ENCODE data around the gene MYO1C. TPM values are rescaled to one million over a fixed set of nuclear protein-coding genes. Genes with fewer than 3 reads are reported as not detected.

The MYO1C gene, protein sequence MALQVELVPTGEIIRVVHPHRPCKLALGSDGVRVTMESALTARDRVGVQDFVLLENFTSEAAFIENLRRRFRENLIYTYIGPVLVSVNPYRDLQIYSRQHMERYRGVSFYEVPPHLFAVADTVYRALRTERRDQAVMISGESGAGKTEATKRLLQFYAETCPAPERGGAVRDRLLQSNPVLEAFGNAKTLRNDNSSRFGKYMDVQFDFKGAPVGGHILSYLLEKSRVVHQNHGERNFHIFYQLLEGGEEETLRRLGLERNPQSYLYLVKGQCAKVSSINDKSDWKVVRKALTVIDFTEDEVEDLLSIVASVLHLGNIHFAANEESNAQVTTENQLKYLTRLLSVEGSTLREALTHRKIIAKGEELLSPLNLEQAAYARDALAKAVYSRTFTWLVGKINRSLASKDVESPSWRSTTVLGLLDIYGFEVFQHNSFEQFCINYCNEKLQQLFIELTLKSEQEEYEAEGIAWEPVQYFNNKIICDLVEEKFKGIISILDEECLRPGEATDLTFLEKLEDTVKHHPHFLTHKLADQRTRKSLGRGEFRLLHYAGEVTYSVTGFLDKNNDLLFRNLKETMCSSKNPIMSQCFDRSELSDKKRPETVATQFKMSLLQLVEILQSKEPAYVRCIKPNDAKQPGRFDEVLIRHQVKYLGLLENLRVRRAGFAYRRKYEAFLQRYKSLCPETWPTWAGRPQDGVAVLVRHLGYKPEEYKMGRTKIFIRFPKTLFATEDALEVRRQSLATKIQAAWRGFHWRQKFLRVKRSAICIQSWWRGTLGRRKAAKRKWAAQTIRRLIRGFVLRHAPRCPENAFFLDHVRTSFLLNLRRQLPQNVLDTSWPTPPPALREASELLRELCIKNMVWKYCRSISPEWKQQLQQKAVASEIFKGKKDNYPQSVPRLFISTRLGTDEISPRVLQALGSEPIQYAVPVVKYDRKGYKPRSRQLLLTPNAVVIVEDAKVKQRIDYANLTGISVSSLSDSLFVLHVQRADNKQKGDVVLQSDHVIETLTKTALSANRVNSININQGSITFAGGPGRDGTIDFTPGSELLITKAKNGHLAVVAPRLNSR
- total RNA-seq: 211 and 226 TPM in 2 replicates

DNA sequence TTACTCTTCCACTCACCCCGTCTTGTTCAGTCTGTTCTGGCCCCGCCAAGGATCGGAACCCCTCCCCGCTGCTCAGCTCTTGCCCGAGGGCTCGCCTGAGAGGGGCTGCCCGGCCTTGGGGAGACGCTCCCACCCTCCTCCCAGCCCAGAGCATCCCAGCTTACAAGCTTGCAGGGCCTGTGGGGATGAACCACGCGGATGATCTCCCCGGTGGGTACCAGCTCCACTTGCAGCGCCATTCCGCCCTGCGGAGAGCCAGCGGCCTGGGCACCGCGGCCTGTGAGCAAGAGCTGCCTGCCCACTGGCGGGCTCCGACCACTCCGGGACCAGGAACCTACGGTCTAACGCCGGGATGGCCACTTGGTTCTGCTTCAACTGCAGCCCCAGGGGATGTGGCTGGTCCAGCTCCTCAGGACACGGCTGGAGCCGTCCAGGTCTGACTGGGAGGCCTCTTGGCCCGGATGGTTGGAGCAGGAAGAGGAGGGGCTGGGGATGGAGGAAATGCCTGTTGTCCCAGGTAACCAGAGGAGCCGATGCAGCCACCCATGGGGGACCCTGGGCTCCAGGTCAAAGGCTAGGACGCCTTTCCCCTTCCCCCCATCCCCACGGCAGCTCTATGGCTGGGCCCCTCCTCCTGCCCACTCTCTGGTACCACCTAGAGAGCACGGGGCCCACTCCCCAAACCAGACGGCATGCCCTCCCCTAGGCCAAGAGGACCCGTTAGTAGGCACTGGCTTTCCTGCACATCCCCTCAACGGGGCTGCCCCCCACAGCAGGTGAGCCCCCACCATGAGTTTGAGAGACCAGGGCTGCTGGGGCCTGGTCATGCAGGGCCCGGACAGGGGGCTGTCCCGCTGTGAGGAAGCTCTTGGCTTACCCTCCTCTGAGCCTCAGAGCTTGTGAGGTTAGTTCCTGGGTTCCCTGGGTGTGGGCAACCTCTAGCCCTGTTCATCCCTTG, at the start of gene MYO1C:
TSS of gene MYO1C (minus strand) at position 438 of the 958 bp plus-strand sequence. CDS start at position 239, 199 bp downstream.

DNA sequence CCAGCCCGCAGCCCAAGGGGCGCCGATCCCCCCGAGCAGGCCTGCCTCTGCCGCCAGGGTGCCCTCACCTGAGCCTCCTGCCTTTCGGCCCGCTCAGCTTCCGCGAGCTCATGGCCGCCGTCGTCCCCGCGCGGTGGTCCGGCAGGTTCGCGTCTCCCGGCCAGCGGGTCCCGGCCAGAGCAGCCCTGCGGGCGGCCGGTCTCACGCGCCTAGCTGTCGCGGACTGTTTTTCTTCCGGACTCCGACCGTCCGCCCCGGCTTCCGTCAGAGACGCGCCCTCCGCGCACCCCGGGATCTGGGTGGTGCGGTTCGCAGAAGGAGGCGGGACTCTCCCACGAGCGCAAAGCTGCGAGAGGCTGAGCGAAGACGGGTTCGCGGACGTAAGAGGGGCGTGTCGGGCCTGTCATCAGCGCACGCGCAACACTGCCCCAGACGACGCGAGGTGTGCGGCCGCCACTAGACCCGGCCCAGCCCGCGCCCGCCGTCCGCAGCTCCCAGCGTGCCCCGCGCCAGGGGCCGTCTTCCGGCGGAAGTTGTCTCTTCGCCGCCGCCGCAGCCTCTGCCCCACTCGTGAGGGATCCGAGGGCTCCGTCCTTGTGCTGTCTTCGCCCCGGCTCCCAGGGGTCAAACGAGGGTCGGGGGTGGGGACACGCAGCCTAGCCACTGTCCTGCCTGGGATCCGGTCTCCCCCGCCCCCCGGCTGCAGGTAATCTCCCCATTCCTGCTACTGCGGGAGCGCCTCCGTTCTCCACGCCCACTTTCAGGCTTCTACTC, 24.1 kb upstream of the MYO1C start, which contains the start of gene INPP5K:
TSS of gene INPP5K (minus strand) at position 225 of the 774 bp plus-strand sequence. CDS start at position 112, 113 bp downstream.

DNA sequence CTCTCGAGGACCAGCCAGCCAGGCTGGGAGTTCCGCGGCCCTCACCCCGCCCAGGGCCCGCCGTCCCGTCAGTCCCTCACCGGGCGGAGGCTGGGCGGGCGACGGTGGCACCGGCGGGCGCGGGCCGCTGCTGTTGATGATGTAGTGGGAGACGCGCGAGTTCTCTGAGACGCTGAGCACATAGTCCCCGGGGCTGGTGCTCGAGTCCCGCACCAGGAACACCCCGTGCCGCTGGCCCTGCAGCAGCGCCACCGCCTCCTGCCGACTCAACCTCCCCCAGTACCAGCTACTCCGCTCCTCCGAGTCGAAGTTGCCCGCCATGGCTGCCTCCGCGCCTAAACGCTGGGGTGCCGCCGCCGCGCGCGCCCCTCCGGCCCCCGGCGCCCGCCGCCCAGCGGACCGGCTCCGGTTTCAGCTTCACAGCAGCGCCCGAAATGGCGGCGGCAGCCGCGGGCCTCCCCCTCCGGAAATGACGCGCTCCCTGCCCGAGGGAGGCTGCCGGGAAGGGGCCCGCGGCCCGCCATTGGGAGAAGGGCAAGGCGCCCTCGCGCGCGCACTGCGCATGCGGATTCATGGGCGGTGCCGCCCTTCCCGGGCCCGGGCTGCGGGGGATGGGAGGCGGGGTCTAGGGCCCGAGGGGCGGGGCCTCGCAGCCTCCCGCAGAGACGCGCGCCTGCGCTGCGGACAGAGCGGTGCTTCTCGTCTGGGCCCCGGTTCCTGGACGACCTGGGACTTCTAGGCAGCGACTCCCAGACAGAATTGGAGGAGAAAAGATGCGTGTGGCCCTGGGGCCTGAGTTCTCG, 36.5 kb downstream of the MYO1C start, which contains the start of gene CRK:
TSS of gene CRK (minus strand) at position 436 of the 803 bp plus-strand sequence. CDS start at position 321, 115 bp downstream.

Other genes with a start within 250 kb of the MYO1C start
- gene BHLHA9, start 222.2 kb downstream of the MYO1C start, total RNA-seq: not detected in 2 replicates
- not detected in 2 replicates for gene TRARG1, start 213.0 kb downstream of the MYO1C start, total RNA-seq
- 1,002 and 1,183 TPM in 2 replicates for gene YWHAE, start 92.5 kb downstream of the MYO1C start, total RNA-seq
- gene CRK, start 36.5 kb downstream of the MYO1C start, total RNA-seq: 86.4 and 90.3 TPM in 2 replicates
- gene INPP5K, start 23.9 kb upstream of the MYO1C start, total RNA-seq: 59.1 and 71.8 TPM in 2 replicates
- 29.2 and 30.8 TPM in 2 replicates for gene PITPNA, start 70.1 kb upstream of the MYO1C start, total RNA-seq
- 22.9 and 23.8 TPM in 2 replicates for gene SLC43A2, start 136.1 kb upstream of the MYO1C start, total RNA-seq
- 102 and 105 TPM in 2 replicates for gene SCARF1, start 153.0 kb upstream of the MYO1C start, total RNA-seq
- 26.1 and 31.9 TPM in 2 replicates for gene RILP, start 157.2 kb upstream of the MYO1C start, total RNA-seq
- gene PRPF8, start 192.2 kb upstream of the MYO1C start, total RNA-seq: 169 and 209 TPM in 2 replicates
- gene TLCD2, start 217.7 kb upstream of the MYO1C start, total RNA-seq: 0.33 and 0.94 TPM in 2 replicates
- gene WDR81, start 232.0 kb upstream of the MYO1C start, total RNA-seq: 26.2 and 26.4 TPM in 2 replicates

All from mammary microvascular endothelial cell (primary cell).